NCI-H1436 (cell line): Measurements from ENCODE around the gene NDUFV1.
"Not testable (repeated sequence)": the region's sequence is repeated elsewhere in the genome, so short reads cannot be mapped to it uniquely, and the experiment has no call there.

Experiments used
- DNase-seq: peaks from one replicate; lab custom pipeline; 2025; lab: John Stamatoyannopoulos, UW

Gene NDUFV1

DNA sequence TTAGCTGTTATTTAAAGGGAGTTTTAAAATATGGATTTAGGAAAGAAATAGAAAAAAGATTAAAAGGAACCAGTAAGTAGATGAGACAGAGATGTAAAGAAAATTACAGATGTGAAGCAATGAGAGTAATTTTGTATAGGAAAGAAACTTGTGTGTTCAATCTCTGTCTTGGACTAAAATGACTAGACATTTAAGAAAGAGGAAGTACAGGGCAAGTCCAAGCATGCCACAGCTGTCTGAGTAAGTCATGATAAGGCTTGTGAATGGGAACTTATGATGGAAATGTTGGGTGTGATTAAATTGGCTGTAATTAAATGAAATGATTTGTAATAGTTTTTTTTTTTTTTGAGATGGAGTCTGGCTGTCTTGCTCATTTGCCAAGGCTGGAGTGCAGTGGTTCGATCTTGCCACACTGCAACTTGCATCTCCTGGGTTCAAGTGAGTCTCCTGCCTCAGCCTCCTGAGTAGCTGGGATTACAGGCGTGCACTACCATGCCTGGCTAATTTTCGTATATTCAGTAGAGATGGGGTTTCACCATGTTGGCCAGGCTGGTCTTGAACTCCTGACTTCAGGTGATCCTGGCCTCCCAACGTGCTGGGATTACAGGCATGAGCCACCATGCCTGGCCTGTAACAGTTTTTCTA, 49.7 kb downstream of the NDUFV1 start:
- no peak for DNase-seq

DNA sequence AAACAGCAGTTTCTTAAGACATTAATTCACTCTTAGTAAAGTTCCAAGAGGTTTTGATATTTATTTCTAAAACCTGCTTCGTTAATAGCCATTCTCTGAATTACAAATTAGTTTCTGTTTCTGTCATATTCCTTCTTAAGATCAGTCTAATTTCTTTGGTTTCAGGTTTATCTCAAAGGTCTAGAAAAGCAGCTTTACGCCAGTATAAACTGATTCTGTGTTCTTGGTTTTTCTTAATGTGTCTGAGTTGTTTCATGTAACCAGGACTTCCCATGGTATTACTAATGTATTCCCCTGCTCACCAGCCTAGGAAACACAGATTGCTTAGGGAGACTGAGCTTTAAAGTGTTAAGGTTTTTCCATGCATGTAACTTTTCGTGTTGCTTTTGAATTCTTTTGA, 50.6 kb downstream of the NDUFV1 start:
- DNase-seq: no peak

DNA sequence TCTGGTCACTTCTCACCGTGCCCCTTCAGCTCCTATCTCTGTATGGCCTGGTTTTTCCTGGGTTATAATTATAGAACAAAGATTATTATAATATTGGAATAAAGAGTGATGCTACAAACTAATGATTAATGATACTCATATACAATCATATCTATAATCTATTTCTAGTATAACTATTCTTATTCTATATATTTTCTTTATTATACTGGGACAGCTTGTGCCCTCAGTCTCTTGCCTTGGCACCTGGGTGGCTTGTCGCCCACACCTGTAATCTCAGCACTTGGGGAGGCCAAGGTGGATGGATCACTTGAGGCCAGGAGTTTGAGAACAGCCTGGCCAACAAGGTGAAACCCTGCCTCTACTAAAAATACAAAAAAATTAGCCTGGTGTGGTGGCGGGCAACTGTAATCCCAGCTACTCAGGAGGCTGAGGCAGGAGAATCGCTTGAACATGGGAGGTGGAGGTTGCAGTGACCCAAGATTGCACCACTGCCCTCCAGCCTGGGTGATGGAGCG, 53.0 kb downstream of the NDUFV1 start:
- DNase-seq: not testable (repeated sequence)

DNA sequence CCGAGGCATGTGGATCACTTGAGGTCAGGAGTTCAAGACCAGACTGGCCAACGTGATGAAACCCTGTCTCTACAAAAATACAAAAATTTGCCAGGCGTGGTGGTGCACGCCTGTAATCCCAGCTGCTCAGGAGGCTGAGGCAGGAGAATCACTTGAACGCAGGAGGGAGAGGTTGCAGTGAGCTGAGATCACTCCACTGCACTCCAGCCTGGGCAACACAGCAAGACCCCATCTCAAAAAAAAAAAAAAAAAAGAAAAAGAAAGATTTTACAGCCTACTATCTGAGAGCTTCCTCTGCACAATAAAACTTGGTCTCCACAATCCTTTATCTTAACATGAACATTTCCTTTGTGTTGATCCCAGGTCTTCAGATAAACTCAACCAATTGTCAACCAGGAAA, 54.0 kb downstream of the NDUFV1 start:
- not testable (repeated sequence) for DNase-seq
